Measurements from ENCODE around the gene MESP2.

MESP2 gene

GRCh38 chr15:89774492-89774891 is 1.6 kb upstream of the MESP2 start:
- Histone ChIP-seq H3F3A (ENCODE audit: insufficient read depth, low read length) (no peaks in the 10 kb centered on the region), H3K36me3 (ENCODE audit: insufficient read depth, low read length) (no peaks in the 10 kb centered on the region), H3K79me2 (ENCODE audit: insufficient read depth, low read length) (no peaks in the 10 kb centered on the region), H3K9ac (ENCODE audit: low read length) (no peak overlapping the region), H3K9me3 (ENCODE audit: low read length) (no peaks in the 10 kb centered on the region), H3K4me2 (ENCODE audit: low read length) (no peak overlapping the region), H4K20me1 (ENCODE audit: insufficient read depth, low read length) (no peaks in the 10 kb centered on the region), H3K27me3 (ENCODE audit: insufficient read depth, low read length) (peaks cover 8% of the 10 kb centered on the region; the same call in 1 of the 2 replicates), H2AFZ (ENCODE audit: low read length) (no peak overlapping the region), H3K4me1 (ENCODE audit: insufficient read depth, low read length, severe bottlenecking) (no peaks in the 10 kb centered on the region), H3K9me2 (ENCODE audit: low read depth, low read length) (no peaks in the 10 kb centered on the region), H3K27ac (ENCODE audit: low read depth, low read length, poor library complexity, severe bottlenecking) (no peak overlapping the region), H3K4me3 (ENCODE audit: low read depth, low read length, poor library complexity, severe bottlenecking) (no peak overlapping the region)
- TF ChIP-seq CTCF (IDR thresholded peaks at IDR 0.05; ENCODE audit: low read length) (no peak), EZH2 (IDR thresholded peaks at IDR 0.05; ENCODE audit: borderline replicate concordance, low read length) (no peak)

- no peaks in the 10 kb centered on the region for H3K79me2 ChIP-seq (ENCODE audit: insufficient read depth, low read length)
- H3K9me2 ChIP-seq (ENCODE audit: low read depth, low read length) = no peaks in the 10 kb centered on the region
- no peak overlapping the region for H2AFZ ChIP-seq (ENCODE audit: low read length)
- H4K20me1 ChIP-seq (ENCODE audit: insufficient read depth, low read length) = no peaks in the 10 kb centered on the region
- no peaks in the 10 kb centered on the region for H3K4me1 ChIP-seq (ENCODE audit: insufficient read depth, low read length, severe bottlenecking)
- H3K4me3 ChIP-seq (ENCODE audit: low read depth, low read length, poor library complexity, severe bottlenecking) = no peak overlapping the region
- no peak for TF ChIP-seq CTCF (IDR thresholded peaks at IDR 0.05; ENCODE audit: low read length)
- TF ChIP-seq EZH2 (IDR thresholded peaks at IDR 0.05; ENCODE audit: borderline replicate concordance, low read length) = no peak
- H3K9me3 ChIP-seq (ENCODE audit: low read length) = no peaks in the 10 kb centered on the region
- H3K9ac ChIP-seq (ENCODE audit: low read length) = no peak overlapping the region
- H3K27ac ChIP-seq (ENCODE audit: low read depth, low read length, poor library complexity, severe bottlenecking) = no peak overlapping the region
- no peak overlapping the region for H3K4me2 ChIP-seq (ENCODE audit: low read length)
- H3K36me3 ChIP-seq (ENCODE audit: insufficient read depth, low read length) = no peaks in the 10 kb centered on the region
- no peaks in the 10 kb centered on the region for H3F3A ChIP-seq (ENCODE audit: insufficient read depth, low read length)
- H3K27me3 ChIP-seq (ENCODE audit: insufficient read depth, low read length) = peaks cover 6% of the 10 kb centered on the region
These were observed 317 bp upstream of the MESP2 start for GRCh38 chr15:89775815-89776214.

GRCh38 chr15:89777073-89777751 is 1.1 kb downstream of the MESP2 start:
- H3K9ac ChIP-seq (ENCODE audit: low read length) = no peak overlapping the region
- H3K9me3 ChIP-seq (ENCODE audit: low read length) = no peaks in the 10 kb centered on the region

More at GRCh38 chr15:89777073-89777751, 1.1 kb downstream of the MESP2 start:
- no peaks in the 10 kb centered on the region for H3K79me2 ChIP-seq (ENCODE audit: insufficient read depth, low read length)
- H3K4me3 ChIP-seq (ENCODE audit: low read depth, low read length, poor library complexity, severe bottlenecking) = no peak overlapping the region
- TF ChIP-seq CTCF (IDR thresholded peaks at IDR 0.05; ENCODE audit: low read length) = no peak
- TF ChIP-seq EZH2 (IDR thresholded peaks at IDR 0.05; ENCODE audit: borderline replicate concordance, low read length) = no peak
- no peaks in the 10 kb centered on the region for H3K9me2 ChIP-seq (ENCODE audit: low read depth, low read length)
- no peak overlapping the region for H3K27ac ChIP-seq (ENCODE audit: low read depth, low read length, poor library complexity, severe bottlenecking)
- peaks cover 6% of the 10 kb centered on the region for H3K27me3 ChIP-seq (ENCODE audit: insufficient read depth, low read length)
- H3K4me2 ChIP-seq (ENCODE audit: low read length) = no peak overlapping the region
- H2AFZ ChIP-seq (ENCODE audit: low read length) = no peak overlapping the region
- no peaks in the 10 kb centered on the region for H3K4me1 ChIP-seq (ENCODE audit: insufficient read depth, low read length, severe bottlenecking)
- H3F3A ChIP-seq (ENCODE audit: insufficient read depth, low read length) = no peaks in the 10 kb centered on the region
- no peaks in the 10 kb centered on the region for H4K20me1 ChIP-seq (ENCODE audit: insufficient read depth, low read length)
- no peaks in the 10 kb centered on the region for H3K36me3 ChIP-seq (ENCODE audit: insufficient read depth, low read length)

Measured in OCI-LY1 (cell line).